ENCODE results near the gene S100A4.

DNA sequence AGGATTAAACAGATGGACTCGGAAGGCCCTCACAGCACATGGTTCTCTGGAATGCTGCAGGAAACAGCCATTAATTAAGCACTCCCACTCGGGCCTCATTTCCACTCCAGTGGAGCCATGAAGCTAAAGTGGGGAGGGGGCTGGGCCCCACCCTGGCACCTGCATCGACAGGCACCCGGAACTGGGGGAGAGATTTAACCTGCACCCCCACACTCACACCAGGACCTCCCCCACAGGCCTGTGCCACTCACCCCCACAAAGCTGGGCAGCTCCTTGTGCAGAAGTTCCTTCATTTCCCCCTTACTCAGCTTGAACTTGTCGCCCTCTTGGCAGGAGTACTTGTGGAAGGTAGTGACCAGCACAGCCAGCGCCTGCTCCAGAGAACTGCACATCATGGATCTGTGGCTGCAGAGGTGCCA lies 17.9 kb upstream of the S100A4 start:
- TF ChIP-seq, protein P1, sequence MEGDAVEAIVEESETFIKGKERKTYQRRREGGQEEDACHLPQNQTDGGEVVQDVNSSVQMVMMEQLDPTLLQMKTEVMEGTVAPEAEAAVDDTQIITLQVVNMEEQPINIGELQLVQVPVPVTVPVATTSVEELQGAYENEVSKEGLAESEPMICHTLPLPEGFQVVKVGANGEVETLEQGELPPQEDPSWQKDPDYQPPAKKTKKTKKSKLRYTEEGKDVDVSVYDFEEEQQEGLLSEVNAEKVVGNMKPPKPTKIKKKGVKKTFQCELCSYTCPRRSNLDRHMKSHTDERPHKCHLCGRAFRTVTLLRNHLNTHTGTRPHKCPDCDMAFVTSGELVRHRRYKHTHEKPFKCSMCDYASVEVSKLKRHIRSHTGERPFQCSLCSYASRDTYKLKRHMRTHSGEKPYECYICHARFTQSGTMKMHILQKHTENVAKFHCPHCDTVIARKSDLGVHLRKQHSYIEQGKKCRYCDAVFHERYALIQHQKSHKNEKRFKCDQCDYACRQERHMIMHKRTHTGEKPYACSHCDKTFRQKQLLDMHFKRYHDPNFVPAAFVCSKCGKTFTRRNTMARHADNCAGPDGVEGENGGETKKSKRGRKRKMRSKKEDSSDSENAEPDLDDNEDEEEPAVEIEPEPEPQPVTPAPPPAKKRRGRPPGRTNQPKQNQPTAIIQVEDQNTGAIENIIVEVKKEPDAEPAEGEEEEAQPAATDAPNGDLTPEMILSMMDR (IDR thresholded peaks at IDR 0.05): no peak
- TF ChIP-seq POLR2A (IDR thresholded peaks at IDR 0.05): no peak

Data from testis (tissue), 2 donors.